Measurements from ENCODE around the gene HINT1. TPM values are rescaled to one million over a fixed set of nuclear protein-coding genes. Genes with fewer than 3 reads are reported as not detected.

Gene HINT1
- total RNA-seq, 1 experiment from 2014 or later: 232 TPM

DNA sequence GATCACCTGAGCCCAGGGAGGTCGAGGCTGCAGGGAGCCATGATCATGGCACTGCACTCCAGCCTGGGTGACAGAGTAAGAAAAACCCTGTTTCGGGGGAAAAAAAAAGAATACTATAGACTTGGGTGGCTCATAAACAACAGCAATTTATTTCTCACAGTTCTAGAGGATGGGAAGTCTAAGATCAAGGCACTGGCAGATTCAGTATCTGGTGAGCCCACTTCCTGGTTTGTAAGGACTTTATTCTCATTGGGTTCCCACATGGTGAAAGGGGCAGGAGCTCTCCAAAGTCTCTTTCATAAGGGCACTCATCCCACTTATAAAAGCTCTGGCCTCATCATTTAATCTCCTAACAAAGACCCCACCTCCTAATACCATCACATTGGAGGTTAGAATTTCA lies 8.7 kb downstream of the HINT1 start:
- BruUV-seq (replicated peaks): no TSS peak
- CTCF ChIA-PET: no interaction called here
- Mint-ChIP-seq H3K4me3 (ENCODE audit: low read depth, unreplicated experiment) (no peak overlapping the region), H3K4me1 (ENCODE audit: low read depth, unreplicated experiment) (no peaks in the 10 kb centered on the region), H3K27ac (ENCODE audit: unreplicated experiment) (no peak overlapping the region), H3K27me3 (ENCODE audit: unreplicated experiment) (no peaks in the 10 kb centered on the region), H3K36me3 (ENCODE audit: insufficient read depth, unreplicated experiment) (peaks cover 34% of the 10 kb centered on the region), H3K9me3 (ENCODE audit: low read depth, unreplicated experiment) (no peaks in the 10 kb centered on the region)
- intact Hi-C loops (cut with micrococcal nuclease; ENCODE audit: unreplicated experiment): no loop called here
- DNase-seq: no peak
- TF ChIP-seq, protein P1, sequence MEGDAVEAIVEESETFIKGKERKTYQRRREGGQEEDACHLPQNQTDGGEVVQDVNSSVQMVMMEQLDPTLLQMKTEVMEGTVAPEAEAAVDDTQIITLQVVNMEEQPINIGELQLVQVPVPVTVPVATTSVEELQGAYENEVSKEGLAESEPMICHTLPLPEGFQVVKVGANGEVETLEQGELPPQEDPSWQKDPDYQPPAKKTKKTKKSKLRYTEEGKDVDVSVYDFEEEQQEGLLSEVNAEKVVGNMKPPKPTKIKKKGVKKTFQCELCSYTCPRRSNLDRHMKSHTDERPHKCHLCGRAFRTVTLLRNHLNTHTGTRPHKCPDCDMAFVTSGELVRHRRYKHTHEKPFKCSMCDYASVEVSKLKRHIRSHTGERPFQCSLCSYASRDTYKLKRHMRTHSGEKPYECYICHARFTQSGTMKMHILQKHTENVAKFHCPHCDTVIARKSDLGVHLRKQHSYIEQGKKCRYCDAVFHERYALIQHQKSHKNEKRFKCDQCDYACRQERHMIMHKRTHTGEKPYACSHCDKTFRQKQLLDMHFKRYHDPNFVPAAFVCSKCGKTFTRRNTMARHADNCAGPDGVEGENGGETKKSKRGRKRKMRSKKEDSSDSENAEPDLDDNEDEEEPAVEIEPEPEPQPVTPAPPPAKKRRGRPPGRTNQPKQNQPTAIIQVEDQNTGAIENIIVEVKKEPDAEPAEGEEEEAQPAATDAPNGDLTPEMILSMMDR (IDR thresholded peaks at IDR 0.05; ENCODE audit: unreplicated experiment): no peak

GRCh38 chr5:131151216-131151615 lies 13.8 kb downstream of the HINT1 start:
- no peak for DNase-seq
- Mint-ChIP-seq H3K4me3 (ENCODE audit: low read depth, unreplicated experiment) (no peak overlapping the region), H3K27ac (ENCODE audit: unreplicated experiment) (no peak overlapping the region), H3K27me3 (ENCODE audit: unreplicated experiment) (no peaks in the 10 kb centered on the region), H3K9me3 (ENCODE audit: low read depth, unreplicated experiment) (no peaks in the 10 kb centered on the region), H3K36me3 (ENCODE audit: insufficient read depth, unreplicated experiment) (no peaks in the 10 kb centered on the region), H3K4me1 (ENCODE audit: low read depth, unreplicated experiment) (no peaks in the 10 kb centered on the region)
- intact Hi-C loops (cut with micrococcal nuclease; ENCODE audit: unreplicated experiment): no loop called here
- TF ChIP-seq, protein P1 (IDR thresholded peaks at IDR 0.05; ENCODE audit: unreplicated experiment): no peak
- no TSS peak for BruUV-seq (replicated peaks)
- CTCF ChIA-PET: no interaction called here

DNA sequence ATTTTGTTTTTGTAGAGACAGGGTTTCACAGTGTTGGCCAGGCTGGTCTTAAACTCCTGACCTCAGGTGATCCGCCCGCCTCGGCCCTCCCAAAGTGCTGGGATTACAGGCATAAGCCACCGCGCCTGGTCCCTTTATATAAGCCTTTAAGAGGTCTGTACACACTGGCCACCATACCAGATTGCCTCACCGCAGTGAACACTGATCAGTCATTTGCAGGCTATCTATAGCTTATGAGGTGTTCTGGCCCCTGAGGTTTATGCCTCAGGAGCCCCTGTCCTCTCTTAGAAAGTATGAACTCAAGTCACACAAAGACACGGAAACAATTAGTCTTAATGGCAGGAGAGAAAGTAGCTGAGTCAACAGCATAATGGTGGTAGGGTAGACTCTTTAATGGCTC lies 14.6 kb downstream of the HINT1 start:
- Mint-ChIP-seq H3K36me3 (ENCODE audit: insufficient read depth, unreplicated experiment) (no peaks in the 10 kb centered on the region), H3K4me1 (ENCODE audit: low read depth, unreplicated experiment) (no peaks in the 10 kb centered on the region), H3K9me3 (ENCODE audit: low read depth, unreplicated experiment) (no peaks in the 10 kb centered on the region), H3K27me3 (ENCODE audit: unreplicated experiment) (no peaks in the 10 kb centered on the region), H3K27ac (ENCODE audit: unreplicated experiment) (no peak overlapping the region), H3K4me3 (ENCODE audit: low read depth, unreplicated experiment) (no peak overlapping the region)
- BruUV-seq (replicated peaks): no TSS peak
- intact Hi-C loops (cut with micrococcal nuclease; ENCODE audit: unreplicated experiment): no loop called here
- TF ChIP-seq, protein P1 (IDR thresholded peaks at IDR 0.05; ENCODE audit: unreplicated experiment): no peak
- CTCF ChIA-PET: no interaction called here
- no peak for DNase-seq

DNA sequence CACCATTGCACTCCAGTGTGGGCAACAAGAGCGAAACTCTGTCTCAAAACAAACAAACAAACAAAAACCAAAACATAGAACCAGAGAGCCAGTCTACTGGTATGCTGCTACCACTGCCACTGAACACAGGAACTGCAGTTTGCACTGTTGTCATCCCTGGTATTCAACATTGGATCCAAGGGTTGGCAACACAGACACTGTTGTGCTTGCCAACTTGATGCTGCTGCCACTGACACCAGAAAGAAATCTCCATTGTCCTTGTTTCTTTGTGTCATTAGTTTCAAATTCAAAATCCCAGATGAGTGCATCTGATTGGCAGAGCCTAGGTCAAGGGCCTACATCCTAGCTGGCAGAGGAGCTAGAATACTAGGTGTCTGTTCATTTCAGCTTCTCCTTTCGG lies 16.2 kb downstream of the HINT1 start:
- Mint-ChIP-seq H3K36me3 (ENCODE audit: insufficient read depth, unreplicated experiment) (no peaks in the 10 kb centered on the region), H3K27ac (ENCODE audit: unreplicated experiment) (no peak overlapping the region), H3K4me3 (ENCODE audit: low read depth, unreplicated experiment) (no peak overlapping the region), H3K4me1 (ENCODE audit: low read depth, unreplicated experiment) (no peaks in the 10 kb centered on the region), H3K27me3 (ENCODE audit: unreplicated experiment) (no peaks in the 10 kb centered on the region), H3K9me3 (ENCODE audit: low read depth, unreplicated experiment) (no peaks in the 10 kb centered on the region)
- intact Hi-C loops (cut with micrococcal nuclease; ENCODE audit: unreplicated experiment): no loop called here
- CTCF ChIA-PET: no interaction called here
- TF ChIP-seq, protein P1 (IDR thresholded peaks at IDR 0.05; ENCODE audit: unreplicated experiment): no peak
- BruUV-seq (replicated peaks): no TSS peak
- no peak for DNase-seq

DNA sequence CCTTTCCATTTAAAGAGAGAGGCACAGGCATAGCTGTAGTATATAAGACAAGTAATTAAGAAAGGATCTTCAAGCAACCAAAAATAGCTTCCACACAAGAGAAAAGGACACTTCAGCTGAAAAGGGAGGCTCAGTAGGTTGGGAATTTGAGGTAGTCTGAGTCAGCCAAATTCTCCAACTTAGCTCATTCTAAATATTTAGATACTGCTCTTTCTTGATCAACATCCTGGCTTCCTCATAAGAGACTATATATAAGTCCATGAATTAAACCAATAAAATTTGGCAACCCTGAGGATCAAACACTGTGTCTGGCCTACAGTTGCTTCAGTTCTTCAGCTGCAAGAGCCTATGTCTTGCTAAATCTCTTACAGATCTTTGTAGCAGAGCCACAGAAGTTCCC lies 17.8 kb downstream of the HINT1 start:
- no peaks in the 10 kb centered on the region for H3K4me1 Mint-ChIP-seq (ENCODE audit: low read depth, unreplicated experiment)
- H3K4me3 Mint-ChIP-seq (ENCODE audit: low read depth, unreplicated experiment): no peak overlapping the region
- H3K27ac Mint-ChIP-seq (ENCODE audit: unreplicated experiment): no peak overlapping the region
- no peaks in the 10 kb centered on the region for H3K36me3 Mint-ChIP-seq (ENCODE audit: insufficient read depth, unreplicated experiment)
- H3K27me3 Mint-ChIP-seq (ENCODE audit: unreplicated experiment): no peaks in the 10 kb centered on the region
- CTCF ChIA-PET: no interaction called here
- no peaks in the 10 kb centered on the region for H3K9me3 Mint-ChIP-seq (ENCODE audit: low read depth, unreplicated experiment)
- TF ChIP-seq, protein P1 (IDR thresholded peaks at IDR 0.05; ENCODE audit: unreplicated experiment): no peak
- intact Hi-C loops (cut with micrococcal nuclease; ENCODE audit: unreplicated experiment): no loop called here
- DNase-seq: no peak
- no TSS peak for BruUV-seq (replicated peaks)

All from Calu3 (cell line).